Measurements from ENCODE around the gene ATP6V0D1. TPM values are rescaled to one million over a fixed set of nuclear protein-coding genes. Genes with fewer than 3 reads are reported as not detected.

ATP6V0D1 gene
- polyA plus RNA-seq, 1 donor from 2014 or later = 188 TPM

DNA sequence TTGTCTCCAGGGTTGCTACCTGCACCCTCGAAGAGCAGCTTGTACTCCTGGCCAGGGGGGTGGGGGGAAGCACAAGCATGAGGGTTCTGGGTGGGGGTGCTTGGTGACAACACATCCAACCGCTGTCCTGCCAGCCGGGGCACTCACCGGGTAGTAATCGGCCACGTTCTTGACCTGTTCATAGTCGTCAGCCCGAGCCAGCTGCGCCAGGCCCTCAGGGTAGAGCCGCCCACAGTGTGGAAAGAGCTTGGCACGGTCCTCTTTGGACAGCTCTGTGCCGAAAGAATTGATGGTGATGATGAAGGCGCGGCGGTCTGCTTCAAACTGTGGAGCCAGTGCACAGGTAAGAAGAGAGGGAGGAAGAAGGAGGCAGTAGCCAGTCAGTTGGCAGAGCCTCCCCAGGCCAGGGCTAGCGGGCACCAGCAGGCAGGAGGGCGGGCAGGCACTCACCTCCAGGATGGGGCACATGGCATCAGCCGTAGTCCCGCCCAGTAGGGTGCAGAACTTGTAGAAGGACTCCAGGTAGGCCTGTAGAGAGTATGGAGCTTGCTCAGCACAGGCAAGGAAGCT, 42.0 kb downstream of the ATP6V0D1 start:
- Histone ChIP-seq H4K20me1 (ENCODE audit: insufficient read depth) (no peaks in the 10 kb centered on the region), H2AFZ (ENCODE audit: low read depth, low read length) (no peak overlapping the region), H3K9me2 (ENCODE audit: insufficient read depth, low read length) (no peaks in the 10 kb centered on the region), H3K9ac (ENCODE audit: low read length) (no peak overlapping the region), H3K9me3 (ENCODE audit: low read length) (no peaks in the 10 kb centered on the region), H3K79me2 (replicated peaks; ENCODE audit: insufficient read depth, low read length) (no peaks in the 10 kb centered on the region), H3K27me3 (ENCODE audit: insufficient read depth, low read depth, low read length) (no peaks in the 10 kb centered on the region), H3F3A (ENCODE audit: insufficient read depth, low read length, poor library complexity, severe bottlenecking) (no peaks in the 10 kb centered on the region), H3K27ac (ENCODE audit: low read length) (no peak overlapping the region), H3K36me3 (ENCODE audit: insufficient read depth, low read length) (no peaks in the 10 kb centered on the region), H3K4me2 (ENCODE audit: low read length) (no peak overlapping the region), H3K4me3 (ENCODE audit: low read length) (no peak overlapping the region)
- TF ChIP-seq SMC3 (conservative IDR thresholded peaks at IDR 0.05; ENCODE audit: poor library complexity) (no peak), RAD21 (conservative IDR thresholded peaks at IDR 0.05) (no peak), EP300 (conservative IDR thresholded peaks at IDR 0.05; ENCODE audit: poor library complexity, severe bottlenecking) (no peak), POLR2AphosphoS5 (IDR thresholded peaks at IDR 0.05) (no peak), EZH2 (IDR thresholded peaks at IDR 0.05; ENCODE audit: borderline replicate concordance, insufficient read depth, low read length, poor library complexity, severe bottlenecking) (no peak), TAF1 (IDR thresholded peaks at IDR 0.05; ENCODE audit: low read depth) (no peak)

DNA sequence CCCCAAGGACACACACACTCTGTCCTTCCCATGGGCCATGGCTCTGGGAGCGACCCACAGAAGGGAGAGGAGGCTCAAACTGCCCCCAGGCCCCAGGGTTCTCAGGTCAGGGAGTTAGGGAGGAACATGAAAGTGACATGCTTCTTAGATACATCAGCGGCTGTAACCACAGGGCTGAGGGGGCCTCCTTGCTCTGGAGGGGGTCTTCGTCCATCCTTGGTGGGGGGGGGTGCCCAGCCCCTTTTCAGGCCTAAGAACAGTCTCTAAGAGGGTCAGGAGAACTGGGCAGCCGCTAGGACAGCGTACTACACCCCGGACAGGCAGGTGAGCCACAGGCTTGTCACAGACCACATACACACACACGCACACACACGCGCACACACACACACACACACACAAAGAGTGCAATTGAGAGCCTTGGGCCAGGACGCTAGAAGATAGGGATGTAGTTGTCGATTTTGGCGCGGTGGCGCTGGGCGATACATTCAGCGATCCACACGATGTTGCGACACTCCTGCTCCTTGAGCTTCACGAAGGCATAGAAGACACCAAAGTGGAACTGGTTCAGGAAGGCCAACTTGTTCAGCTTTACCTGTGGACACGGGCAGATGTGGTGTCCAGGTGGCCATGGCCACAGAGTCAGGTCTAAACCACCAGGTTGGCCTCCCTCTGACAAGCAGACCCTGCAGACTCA, 42.7 kb downstream of the ATP6V0D1 start:
- Histone ChIP-seq H3K9ac (ENCODE audit: low read length) (no peak overlapping the region), H3K27ac (ENCODE audit: low read length) (no peak overlapping the region), H3K9me3 (ENCODE audit: low read length) (no peaks in the 10 kb centered on the region), H3K9me2 (ENCODE audit: insufficient read depth, low read length) (no peaks in the 10 kb centered on the region), H3K36me3 (ENCODE audit: insufficient read depth, low read length) (no peaks in the 10 kb centered on the region), H3K4me2 (ENCODE audit: low read length) (no peak overlapping the region), H3K27me3 (ENCODE audit: insufficient read depth, low read depth, low read length) (no peaks in the 10 kb centered on the region), H3K79me2 (replicated peaks; ENCODE audit: insufficient read depth, low read length) (no peaks in the 10 kb centered on the region), H3F3A (ENCODE audit: insufficient read depth, low read length, poor library complexity, severe bottlenecking) (no peaks in the 10 kb centered on the region), H3K4me3 (ENCODE audit: low read length) (no peak overlapping the region), H2AFZ (ENCODE audit: low read depth, low read length) (no peak overlapping the region), H4K20me1 (ENCODE audit: insufficient read depth) (no peaks in the 10 kb centered on the region)
- TF ChIP-seq RAD21 (conservative IDR thresholded peaks at IDR 0.05) (no peak), MXI1 (conservative IDR thresholded peaks at IDR 0.05; ENCODE audit: poor library complexity, severe bottlenecking) (no peak), EP300 (conservative IDR thresholded peaks at IDR 0.05; ENCODE audit: poor library complexity, severe bottlenecking) (no peak), SMC3 (conservative IDR thresholded peaks at IDR 0.05; ENCODE audit: poor library complexity) (no peak), EZH2 (IDR thresholded peaks at IDR 0.05; ENCODE audit: borderline replicate concordance, insufficient read depth, low read length, poor library complexity, severe bottlenecking) (no peak), TAF1 (IDR thresholded peaks at IDR 0.05; ENCODE audit: low read depth) (no peak)

DNA sequence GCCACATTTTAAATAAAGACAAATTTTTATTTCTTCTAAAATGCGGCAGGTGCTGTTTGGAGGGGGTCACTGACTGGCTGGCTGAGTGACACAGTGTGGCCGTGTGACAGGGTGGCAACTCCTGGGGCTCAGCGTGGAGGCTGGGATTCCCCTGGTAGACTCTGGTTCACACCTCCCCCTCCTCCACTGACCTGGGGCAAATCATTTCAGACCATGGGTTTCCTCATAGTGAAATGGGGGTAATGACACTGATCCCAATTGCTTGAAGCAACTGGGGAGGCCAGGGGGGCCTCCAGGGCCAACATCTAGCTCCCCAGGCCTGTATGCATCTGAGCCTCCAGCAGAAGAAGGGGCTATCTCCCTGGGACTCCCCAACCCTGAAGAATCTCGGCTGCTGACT, 43.4 kb downstream of the ATP6V0D1 start:
- Histone ChIP-seq H2AFZ (ENCODE audit: low read depth, low read length) (no peak overlapping the region), H3K4me2 (ENCODE audit: low read length) (no peak overlapping the region), H3K9ac (ENCODE audit: low read length) (no peak overlapping the region), H3K4me3 (ENCODE audit: low read length) (no peak overlapping the region), H3K27ac (ENCODE audit: low read length) (no peak overlapping the region), H3K9me3 (ENCODE audit: low read length) (no peaks in the 10 kb centered on the region), H4K20me1 (ENCODE audit: insufficient read depth) (no peaks in the 10 kb centered on the region), H3K79me2 (replicated peaks; ENCODE audit: insufficient read depth, low read length) (no peaks in the 10 kb centered on the region), H3K9me2 (ENCODE audit: insufficient read depth, low read length) (no peaks in the 10 kb centered on the region), H3K36me3 (ENCODE audit: insufficient read depth, low read length) (no peaks in the 10 kb centered on the region), H3F3A (ENCODE audit: insufficient read depth, low read length, poor library complexity, severe bottlenecking) (no peaks in the 10 kb centered on the region), H3K27me3 (ENCODE audit: insufficient read depth, low read depth, low read length) (no peaks in the 10 kb centered on the region)
- TF ChIP-seq MXI1 (conservative IDR thresholded peaks at IDR 0.05; ENCODE audit: poor library complexity, severe bottlenecking) (no peak), RAD21 (conservative IDR thresholded peaks at IDR 0.05) (no peak), TAF1 (IDR thresholded peaks at IDR 0.05; ENCODE audit: low read depth) (no peak), REST (IDR thresholded peaks at IDR 0.05; ENCODE audit: borderline replicate concordance) (no peak), POLR2AphosphoS5 (IDR thresholded peaks at IDR 0.05) (no peak), EZH2 (IDR thresholded peaks at IDR 0.05; ENCODE audit: borderline replicate concordance, insufficient read depth, low read length, poor library complexity, severe bottlenecking) (no peak), SMC3 (conservative IDR thresholded peaks at IDR 0.05; ENCODE audit: poor library complexity) (no peak), EP300 (conservative IDR thresholded peaks at IDR 0.05; ENCODE audit: poor library complexity, severe bottlenecking) (no peak)
- TF ChIP-seq, protein P1, sequence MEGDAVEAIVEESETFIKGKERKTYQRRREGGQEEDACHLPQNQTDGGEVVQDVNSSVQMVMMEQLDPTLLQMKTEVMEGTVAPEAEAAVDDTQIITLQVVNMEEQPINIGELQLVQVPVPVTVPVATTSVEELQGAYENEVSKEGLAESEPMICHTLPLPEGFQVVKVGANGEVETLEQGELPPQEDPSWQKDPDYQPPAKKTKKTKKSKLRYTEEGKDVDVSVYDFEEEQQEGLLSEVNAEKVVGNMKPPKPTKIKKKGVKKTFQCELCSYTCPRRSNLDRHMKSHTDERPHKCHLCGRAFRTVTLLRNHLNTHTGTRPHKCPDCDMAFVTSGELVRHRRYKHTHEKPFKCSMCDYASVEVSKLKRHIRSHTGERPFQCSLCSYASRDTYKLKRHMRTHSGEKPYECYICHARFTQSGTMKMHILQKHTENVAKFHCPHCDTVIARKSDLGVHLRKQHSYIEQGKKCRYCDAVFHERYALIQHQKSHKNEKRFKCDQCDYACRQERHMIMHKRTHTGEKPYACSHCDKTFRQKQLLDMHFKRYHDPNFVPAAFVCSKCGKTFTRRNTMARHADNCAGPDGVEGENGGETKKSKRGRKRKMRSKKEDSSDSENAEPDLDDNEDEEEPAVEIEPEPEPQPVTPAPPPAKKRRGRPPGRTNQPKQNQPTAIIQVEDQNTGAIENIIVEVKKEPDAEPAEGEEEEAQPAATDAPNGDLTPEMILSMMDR (IDR thresholded peaks at IDR 0.05; ENCODE audit: poor library complexity, severe bottlenecking) = no peak
